GM20431 (cell line): ENCODE measurements around the gene DHX34.

ENCODE experiments used
- in situ Hi-C: fragments of 300-500 bp; cut with MseI, MboI; formaldehyde crosslinking; loops from one replicate; pipeline ENCODE4 v1.15.0; 2020; ENCODE audit warnings: low sequenced_read_pairs; ENCODE audit not compliant: unreplicated experiment

Gene DHX34

DNA sequence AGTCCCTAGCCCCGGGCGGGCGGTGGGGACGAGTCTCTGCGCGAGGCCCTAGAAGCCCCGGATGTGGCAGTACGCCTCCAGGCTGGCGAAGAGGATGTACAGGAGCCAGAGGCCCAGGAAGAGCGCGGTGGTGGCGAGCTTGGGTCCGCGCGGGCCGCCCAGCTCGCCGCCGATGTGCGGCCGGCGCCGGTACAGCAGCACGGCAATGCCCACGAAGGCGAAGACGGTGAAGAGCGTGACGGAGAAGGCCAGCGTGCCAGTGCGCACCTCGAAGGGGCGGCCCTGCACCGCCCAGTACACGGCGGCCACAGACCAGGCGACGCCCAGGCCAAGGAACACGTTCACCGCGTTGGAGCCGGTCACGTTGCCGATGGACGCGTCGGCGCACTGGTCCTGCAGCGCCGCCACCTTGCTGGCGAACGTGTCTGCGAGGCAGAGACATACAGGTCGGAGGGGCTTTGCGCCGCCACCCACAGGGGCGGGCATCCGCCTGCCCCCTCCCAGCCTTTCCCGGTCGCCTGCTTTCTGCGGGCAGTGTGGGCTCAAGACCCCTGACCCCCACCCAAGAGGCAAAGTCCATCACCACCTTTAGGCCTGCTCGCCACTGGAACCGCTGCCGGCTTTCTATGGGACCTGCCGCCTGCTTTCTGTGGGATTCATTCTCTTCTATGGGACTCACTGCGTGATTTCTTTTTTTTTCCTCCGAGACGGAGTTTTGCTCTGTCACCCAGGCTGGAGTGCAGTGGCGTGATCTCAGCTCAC lies 81.1 kb downstream of the DHX34 start:
- in situ Hi-C loops: loop anchor here (10.0 kb wide), 1 partner anchor 275 kb away; no protein-coding TSS in a partner anchor

DNA sequence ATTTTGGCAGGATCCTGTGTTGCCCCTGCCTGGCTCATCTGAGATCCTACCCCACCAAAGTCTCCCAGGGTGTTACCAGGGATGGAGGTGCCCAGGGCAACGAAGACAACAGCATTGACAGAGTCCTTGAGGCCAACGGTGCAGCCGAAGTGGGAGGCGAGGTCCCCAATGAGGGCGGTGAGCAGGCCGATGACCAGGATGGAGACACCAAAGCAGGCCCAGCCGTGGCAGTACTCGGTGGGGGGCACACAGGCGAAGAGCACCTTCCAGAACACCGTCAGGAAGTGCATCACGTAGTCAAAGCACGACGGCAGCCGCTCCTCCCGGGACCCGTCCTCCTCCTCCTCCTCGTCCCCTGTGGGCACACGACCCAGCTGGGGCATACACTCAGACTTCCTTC lies 83.0 kb downstream of the DHX34 start:
- in situ Hi-C loops: loop anchor here (10.0 kb wide), 1 partner anchor 273 kb away; no protein-coding TSS in a partner anchor
